ENCODE measurements around the gene DPEP1. TPM values are rescaled to one million over a fixed set of nuclear protein-coding genes. Genes with fewer than 3 reads are reported as not detected.

The DPEP1 gene
- total and polyA plus RNA-seq, 4 donors: 0.14 to 0.83 (median 0.45) TPM

- TF ChIP-seq JUND (IDR thresholded peaks at IDR 0.05) (no peak), RXRA (IDR thresholded peaks at IDR 0.05) (no peak), NR2F2 (IDR thresholded peaks at IDR 0.05) (no peak), HNF4A (conservative IDR thresholded peaks at IDR 0.05) (no peak), HNF4G (IDR thresholded peaks at IDR 0.05) (no peak), TAF1 (conservative IDR thresholded peaks at IDR 0.05) (no peak), FOXA2 (IDR thresholded peaks at IDR 0.05) (no peak), EGR1 (IDR thresholded peaks at IDR 0.05; ENCODE audit: low read depth in 2 of 2) (no peak), GABPA (IDR thresholded peaks at IDR 0.05 in 1 of 2, conservative IDR thresholded peaks at IDR 0.05 in 1 of 2) (no peak)
- TF ChIP-seq, protein P1, sequence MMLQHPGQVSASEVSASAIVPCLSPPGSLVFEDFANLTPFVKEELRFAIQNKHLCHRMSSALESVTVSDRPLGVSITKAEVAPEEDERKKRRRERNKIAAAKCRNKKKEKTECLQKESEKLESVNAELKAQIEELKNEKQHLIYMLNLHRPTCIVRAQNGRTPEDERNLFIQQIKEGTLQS (IDR thresholded peaks at IDR 0.05): no peak
- TF ChIP-seq, protein P2, sequence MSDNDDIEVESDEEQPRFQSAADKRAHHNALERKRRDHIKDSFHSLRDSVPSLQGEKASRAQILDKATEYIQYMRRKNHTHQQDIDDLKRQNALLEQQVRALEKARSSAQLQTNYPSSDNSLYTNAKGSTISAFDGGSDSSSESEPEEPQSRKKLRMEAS (IDR thresholded peaks at IDR 0.05): no peak
- TF ChIP-seq, protein P3, sequence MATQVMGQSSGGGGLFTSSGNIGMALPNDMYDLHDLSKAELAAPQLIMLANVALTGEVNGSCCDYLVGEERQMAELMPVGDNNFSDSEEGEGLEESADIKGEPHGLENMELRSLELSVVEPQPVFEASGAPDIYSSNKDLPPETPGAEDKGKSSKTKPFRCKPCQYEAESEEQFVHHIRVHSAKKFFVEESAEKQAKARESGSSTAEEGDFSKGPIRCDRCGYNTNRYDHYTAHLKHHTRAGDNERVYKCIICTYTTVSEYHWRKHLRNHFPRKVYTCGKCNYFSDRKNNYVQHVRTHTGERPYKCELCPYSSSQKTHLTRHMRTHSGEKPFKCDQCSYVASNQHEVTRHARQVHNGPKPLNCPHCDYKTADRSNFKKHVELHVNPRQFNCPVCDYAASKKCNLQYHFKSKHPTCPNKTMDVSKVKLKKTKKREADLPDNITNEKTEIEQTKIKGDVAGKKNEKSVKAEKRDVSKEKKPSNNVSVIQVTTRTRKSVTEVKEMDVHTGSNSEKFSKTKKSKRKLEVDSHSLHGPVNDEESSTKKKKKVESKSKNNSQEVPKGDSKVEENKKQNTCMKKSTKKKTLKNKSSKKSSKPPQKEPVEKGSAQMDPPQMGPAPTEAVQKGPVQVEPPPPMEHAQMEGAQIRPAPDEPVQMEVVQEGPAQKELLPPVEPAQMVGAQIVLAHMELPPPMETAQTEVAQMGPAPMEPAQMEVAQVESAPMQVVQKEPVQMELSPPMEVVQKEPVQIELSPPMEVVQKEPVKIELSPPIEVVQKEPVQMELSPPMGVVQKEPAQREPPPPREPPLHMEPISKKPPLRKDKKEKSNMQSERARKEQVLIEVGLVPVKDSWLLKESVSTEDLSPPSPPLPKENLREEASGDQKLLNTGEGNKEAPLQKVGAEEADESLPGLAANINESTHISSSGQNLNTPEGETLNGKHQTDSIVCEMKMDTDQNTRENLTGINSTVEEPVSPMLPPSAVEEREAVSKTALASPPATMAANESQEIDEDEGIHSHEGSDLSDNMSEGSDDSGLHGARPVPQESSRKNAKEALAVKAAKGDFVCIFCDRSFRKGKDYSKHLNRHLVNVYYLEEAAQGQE (IDR thresholded peaks at IDR 0.05): no peak
- Histone ChIP-seq H3K9me3 (ENCODE audit: control insufficient read depth in 4 of 4, low read length in 3 of 4) (no peaks in the 10 kb centered on the region), H3K27me3 (ENCODE audit: control insufficient read depth in 4 of 4, insufficient read depth in 4 of 4, low read length in 3 of 4) (no peaks in the 10 kb centered on the region), H3K27ac (ENCODE audit: low read depth in 1 of 2, low read length in 2 of 2) (no peak overlapping the region), H3K36me3 (ENCODE audit: control insufficient read depth in 4 of 4, insufficient read depth in 3 of 4, low read depth in 1 of 4, low read length in 3 of 4) (no peaks in the 10 kb centered on the region), H3K9ac (ENCODE audit: low read depth in 1 of 2, low read length in 2 of 2) (no peak overlapping the region), H3K4me1 (ENCODE audit: control insufficient read depth in 4 of 4, insufficient read depth in 4 of 4, low read length in 3 of 4) (no peaks in the 10 kb centered on the region), H3K4me3 (ENCODE audit: low read depth in 1 of 3, low read length in 3 of 3) (no peak overlapping the region)
- 83% methylated on average over 9 of the region's 9 CpGs for WGBS
- DNase-seq (ENCODE audit: low spot score): no peak
Observed at GRCh38 chr16:89607453-89607852, 6.0 kb upstream of the DPEP1 start.

- H3K27ac ChIP-seq (ENCODE audit: low read depth in 1 of 2, low read length in 2 of 2): no peak overlapping the region
- TF ChIP-seq, protein P1 (IDR thresholded peaks at IDR 0.05): no peak
- H3K4me1 ChIP-seq (ENCODE audit: control insufficient read depth in 4 of 4, insufficient read depth in 4 of 4, low read length in 3 of 4): no peaks in the 10 kb centered on the region
- no peak overlapping the region for H3K9ac ChIP-seq (ENCODE audit: low read depth in 1 of 2, low read length in 2 of 2)
- no peak overlapping the region for H3K4me3 ChIP-seq (ENCODE audit: low read depth in 1 of 3, low read length in 3 of 3)
- no peaks in the 10 kb centered on the region for H3K36me3 ChIP-seq (ENCODE audit: control insufficient read depth in 4 of 4, insufficient read depth in 3 of 4, low read depth in 1 of 4, low read length in 3 of 4)
- 66% methylated on average over 32 of the region's 32 CpGs for WGBS
- no peaks in the 10 kb centered on the region for H3K9me3 ChIP-seq (ENCODE audit: control insufficient read depth in 4 of 4, low read length in 3 of 4)
- H3K27me3 ChIP-seq (ENCODE audit: control insufficient read depth in 4 of 4, insufficient read depth in 4 of 4, low read length in 3 of 4): no peaks in the 10 kb centered on the region
- no peak for DNase-seq (ENCODE audit: low spot score)
Observed at GRCh38 chr16:89607937-89608740, 5.3 kb upstream of the DPEP1 start.

GRCh38 chr16:89610108-89610453, 3.4 kb upstream of the DPEP1 start:
- DNase-seq (ENCODE audit: low spot score): no peak
- 65% methylated on average over 1 of the region's 1 CpG for WGBS
- Histone ChIP-seq H3K9me3 (ENCODE audit: control insufficient read depth in 4 of 4, low read length in 3 of 4) (no peaks in the 10 kb centered on the region), H3K4me3 (ENCODE audit: low read depth in 1 of 3, low read length in 3 of 3) (no peak overlapping the region), H3K36me3 (ENCODE audit: control insufficient read depth in 4 of 4, insufficient read depth in 3 of 4, low read depth in 1 of 4, low read length in 3 of 4) (no peaks in the 10 kb centered on the region), H3K9ac (ENCODE audit: low read depth in 1 of 2, low read length in 2 of 2) (no peak overlapping the region), H3K4me1 (ENCODE audit: control insufficient read depth in 4 of 4, insufficient read depth in 4 of 4, low read length in 3 of 4) (no peaks in the 10 kb centered on the region), H3K27ac (ENCODE audit: low read depth in 1 of 2, low read length in 2 of 2) (no peak overlapping the region), H3K27me3 (ENCODE audit: control insufficient read depth in 4 of 4, insufficient read depth in 4 of 4, low read length in 3 of 4) (no peaks in the 10 kb centered on the region)
- TF ChIP-seq FOXA1 (IDR thresholded peaks at IDR 0.05) (no peak), HNF4A (conservative IDR thresholded peaks at IDR 0.05) (no peak), YY1 (IDR thresholded peaks at IDR 0.05) (no peak), NR2F2 (IDR thresholded peaks at IDR 0.05) (no peak), SP1 (IDR thresholded peaks at IDR 0.05) (no peak), JUND (IDR thresholded peaks at IDR 0.05) (no peak), TAF1 (conservative IDR thresholded peaks at IDR 0.05) (no peak), HNF4G (IDR thresholded peaks at IDR 0.05) (no peak), EGR1 (IDR thresholded peaks at IDR 0.05; ENCODE audit: low read depth in 2 of 2) (no peak)
- TF ChIP-seq, protein P1 (IDR thresholded peaks at IDR 0.05): no peak
- TF ChIP-seq, protein P3 (IDR thresholded peaks at IDR 0.05): no peak
- TF ChIP-seq, protein P2 (IDR thresholded peaks at IDR 0.05): no peak

Data from liver (tissue), 9 donors.